Prostate gland (tissue), 2 donors: Measurements from ENCODE around the gene RHOT2. TPM values are rescaled to one million over a fixed set of nuclear protein-coding genes. Genes with fewer than 3 reads are reported as not detected.

ENCODE experiments used
- DNase-seq: peaks from one replicate; pipeline ENCODE4 v3.0.0-alpha.2; 2019; ENCODE audit warnings: low spot score
- H3K27ac ChIP-seq, 2 donors: fragments of 200-600 bp; sonication (generic); 2 replicates each; pipeline ENCODE4 v1.5.1; 2017 to 2019
- H3K27me3 ChIP-seq: fragments of 200-600 bp; sonication (generic); replicated peaks from 2 replicates; pipeline ENCODE4 v1.5.1; 2019; ENCODE audit not compliant: insufficient read depth
- H3K36me3 ChIP-seq, 2 donors: fragments of 200-600 bp; sonication (generic); 1 replicate in 1 of 2; 2 replicates in 1 of 2; pipeline versions ENCODE4 v1.5.1 to v1.8.1; 2017 to 2019
- H3K4me1 ChIP-seq: fragments of 200-600 bp; sonication (generic); replicated peaks from 2 replicates; pipeline ENCODE4 v1.5.1; 2019
- H3K4me3 ChIP-seq, 2 donors: fragments of 200-600 bp; sonication (generic); 2 replicates each; pipeline ENCODE4 v1.5.1; 2017 to 2019
- H3K9me3 ChIP-seq: fragments of 200-600 bp; sonication (generic); 2 replicates; pipeline ENCODE4 v1.5.1; 2017
- CTCF ChIP-seq, 4 experiments: fragments of 200-600 bp in 2 of 4; fragments of 450-650 bp in 2 of 4; sonication (generic) in 2 of 4; IDR thresholded peaks; 1 replicate in 3 of 4; 2 replicates in 1 of 4; pipeline ENCODE4 v1.5.1; 2016 to 2019; ENCODE audit warnings: antibody characterized with exemption in 4 of 4, mild to moderate bottlenecking in 2 of 4, moderate library complexity in 2 of 4
- POLR2A ChIP-seq: fragments of 450-650 bp; IDR thresholded peaks from one replicate; pipeline ENCODE4 v1.6.1; 2016; ENCODE audit warnings: antibody characterized with exemption, mild to moderate bottlenecking
- POLR2AphosphoS5 ChIP-seq: sonication (generic); formaldehyde crosslinking; IDR thresholded peaks from one replicate; pipeline ENCODE4 v1.6.1; 2017; ENCODE audit warnings: antibody characterized with exemption
- WGBS: methylation state at CpG from one replicate; pipeline ENCODE4 v1.1.5; 2018; 5-methylcytosine and 5-hydroxymethylcytosine counted together
- intact Hi-C: fragments of 100-400 bp; cut with DNase I; formaldehyde crosslinking; loops from one replicate; pipeline ENCODE4 v1.14.2; 2022
- total RNA-seq, 2 donors: library from RNA; depleted of rRNA; stranded (reverse); fragments of >200 nt; gene quantifications; one replicate each; pipeline ENCODE4 v1.1.0, GENCODE V29; 2016

Gene RHOT2
- total RNA-seq, 2 donors from 2014 or later = 101 to 169 TPM

- Histone ChIP-seq H3K4me3 (no peak overlapping the region), H3K36me3 (no peaks in the 10 kb centered on the region), H3K27ac (peak overlapping the region; percentile 53 to 61), H3K27me3 (no peaks in the 10 kb centered on the region), H3K9me3 (no peaks in the 10 kb centered on the region), H3K4me1 (peaks cover 3% of the 10 kb centered on the region)
- TF ChIP-seq POLR2AphosphoS5 (peak; percentile 62), CTCF (IDR thresholded peaks at IDR 0.05) (peak; percentile 24 to 76 (median 56)), POLR2A (peak; percentile 8)
- intact Hi-C loops = no loop called here
- WGBS = 49% methylated on average over 27 of the region's 43 CpGs
- peak; percentile 86 for DNase-seq
Observed at GRCh38 chr16:660459-661183, 7.3 kb upstream of the RHOT2 start.

DNA sequence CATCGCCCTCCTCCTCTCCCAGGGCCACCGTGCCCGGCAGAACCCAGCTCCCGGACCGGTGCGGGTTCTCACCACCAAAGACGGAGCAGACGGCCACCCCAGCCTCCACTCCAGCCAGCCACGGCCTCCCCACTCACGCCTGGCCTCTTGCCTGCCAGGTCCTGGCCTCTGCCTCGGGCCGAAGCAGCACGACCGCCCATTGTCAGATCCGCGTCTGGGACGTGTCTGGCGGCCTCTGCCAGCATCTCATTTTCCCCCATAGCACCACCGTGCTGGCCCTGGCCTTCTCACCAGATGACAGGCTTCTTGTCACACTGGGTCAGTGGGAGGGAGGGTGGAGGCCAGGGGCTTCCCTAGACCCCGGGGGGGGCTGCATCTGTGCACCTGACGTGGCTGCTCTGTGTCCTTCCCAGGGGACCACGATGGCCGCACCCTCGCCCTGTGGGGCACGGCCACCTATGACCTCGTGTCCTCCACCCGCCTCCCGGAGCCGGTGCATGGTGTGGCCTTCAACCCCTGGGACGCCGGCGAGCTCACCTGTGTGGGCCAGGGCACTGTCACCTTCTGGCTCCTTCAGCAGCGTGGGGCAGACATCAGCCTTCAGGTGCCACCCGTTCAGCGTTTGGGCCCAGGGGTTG is 6.6 kb upstream of the RHOT2 start:
- Histone ChIP-seq H3K9me3 (no peaks in the 10 kb centered on the region), H3K36me3 (no peaks in the 10 kb centered on the region), H3K27me3 (no peaks in the 10 kb centered on the region), H3K4me3 (no peak overlapping the region), H3K4me1 (peaks cover 3% of the 10 kb centered on the region), H3K27ac (peak overlapping the region; percentile 53 to 61)
- DNase-seq = no peak
- intact Hi-C loops = no loop called here
- TF ChIP-seq POLR2AphosphoS5 = no peak
- TF ChIP-seq CTCF (IDR thresholded peaks at IDR 0.05) = no peak
- no peak for TF ChIP-seq POLR2A
- 68% methylated on average over 34 of the region's 35 CpGs for WGBS

DNA sequence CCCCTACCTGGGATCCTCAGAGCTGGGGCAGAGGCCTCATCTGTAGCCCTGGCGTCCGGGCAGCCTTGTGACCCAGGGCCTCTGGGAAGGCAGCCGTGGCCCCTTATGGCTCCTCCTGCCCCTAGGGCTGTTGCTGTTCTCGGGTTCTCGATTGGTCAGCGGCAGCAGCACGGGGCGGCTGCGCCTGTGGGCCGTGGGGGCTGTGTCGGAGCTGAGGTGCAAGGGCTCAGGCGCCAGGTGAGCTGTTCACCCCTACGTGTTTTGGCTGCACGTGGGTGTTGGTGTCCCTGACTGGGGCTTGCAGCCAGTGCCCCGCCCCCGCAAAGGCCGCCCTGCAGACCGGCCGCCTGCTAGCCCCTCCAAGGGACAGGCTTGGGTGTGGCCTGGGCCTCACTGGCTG is 5.8 kb upstream of the RHOT2 start:
- intact Hi-C loops = no loop called here
- Histone ChIP-seq H3K36me3 (no peaks in the 10 kb centered on the region), H3K9me3 (no peaks in the 10 kb centered on the region), H3K4me1 (peaks cover 3% of the 10 kb centered on the region), H3K27me3 (no peaks in the 10 kb centered on the region), H3K4me3 (no peak overlapping the region), H3K27ac (no peak overlapping the region)
- TF ChIP-seq POLR2A (no peak), CTCF (IDR thresholded peaks at IDR 0.05) (no peak), POLR2AphosphoS5 (no peak)
- WGBS = 91% methylated on average over 18 of the region's 19 CpGs
- DNase-seq = no peak

- TF ChIP-seq POLR2AphosphoS5 = no peak
- no peak for TF ChIP-seq POLR2A
- no peak for TF ChIP-seq CTCF (IDR thresholded peaks at IDR 0.05)
- Histone ChIP-seq H3K4me1 (peaks cover 3% of the 10 kb centered on the region), H3K4me3 (no peak overlapping the region), H3K9me3 (no peaks in the 10 kb centered on the region), H3K27ac (no peak overlapping the region), H3K36me3 (no peaks in the 10 kb centered on the region), H3K27me3 (no peaks in the 10 kb centered on the region)
- no peak for DNase-seq
- WGBS = 95% methylated on average over 20 of the region's 21 CpGs
- intact Hi-C loops = no loop called here
Observed at GRCh38 chr16:662597-662996, 5.3 kb upstream of the RHOT2 start.

- Histone ChIP-seq H3K27ac (no peak overlapping the region), H3K9me3 (no peaks in the 10 kb centered on the region), H3K4me3 (no peak overlapping the region), H3K36me3 (peaks cover 3 to 16% of the 10 kb centered on the region in 2 donors), H3K4me1 (peaks cover 7% of the 10 kb centered on the region), H3K27me3 (no peaks in the 10 kb centered on the region)
- no peak for TF ChIP-seq POLR2A
- no peak for TF ChIP-seq POLR2AphosphoS5
- TF ChIP-seq CTCF (IDR thresholded peaks at IDR 0.05) = no peak
- DNase-seq = no peak
- 86% methylated on average over 13 of the region's 13 CpGs for WGBS
- intact Hi-C loops = no loop called here
Observed at GRCh38 chr16:666572-666971, 1.4 kb upstream of the RHOT2 start.
